H9 (cell line): ENCODE results near the gene ALX3. TPM values are rescaled to one million over a fixed set of nuclear protein-coding genes. Genes with fewer than 3 reads are reported as not detected.

Experiments
- DNase-seq: peaks from one replicate; pipeline ENCODE4 v3.0.0-alpha.2; 2017
- H2AFZ ChIP-seq: one replicate; pipeline ENCODE4 v1.6.1; 2013; ENCODE audit warnings: mild to moderate bottlenecking, low read length, control low read depth, moderate library complexity
- H2AK5ac ChIP-seq: 2 replicates; pipeline ENCODE4 v1.6.1; 2013; ENCODE audit warnings: low read length, control low read depth, mixed read lengths; ENCODE audit not compliant: insufficient read length
- H2BK120ac ChIP-seq: one replicate; pipeline ENCODE4 v1.6.1; 2013; ENCODE audit warnings: low read depth, mild to moderate bottlenecking, low read length, control low read depth, inconsistent platforms; ENCODE audit not compliant: poor library complexity, severe bottlenecking
- H2BK12ac ChIP-seq: 2 replicates; pipeline ENCODE4 v1.6.1; 2013; ENCODE audit warnings: low read length, control low read depth, mixed read lengths, low read depth; ENCODE audit not compliant: insufficient read length
- H2BK15ac ChIP-seq: 2 replicates; pipeline ENCODE4 v1.6.1; 2013; ENCODE audit warnings: low read depth, low read length, control low read depth
- H2BK20ac ChIP-seq: one replicate; pipeline ENCODE4 v1.6.1; 2013; ENCODE audit warnings: low read depth, mild to moderate bottlenecking, low read length, control low read depth, inconsistent platforms; ENCODE audit not compliant: poor library complexity, severe bottlenecking
- H2BK5ac ChIP-seq: 2 replicates; pipeline ENCODE4 v1.6.1; 2013; ENCODE audit warnings: low read length, control low read depth, mixed read lengths; ENCODE audit not compliant: insufficient read length
- H3K14ac ChIP-seq: 2 replicates; pipeline ENCODE4 v1.6.1; 2013; ENCODE audit warnings: low read length, control low read depth; ENCODE audit not compliant: insufficient read depth
- H3K18ac ChIP-seq: 2 replicates; pipeline ENCODE4 v1.6.1; 2013; ENCODE audit warnings: low read depth, mild to moderate bottlenecking, mixed read lengths, low read length, control low read depth; ENCODE audit not compliant: insufficient read length
- H3K23ac ChIP-seq: 2 replicates; pipeline ENCODE4 v1.6.1; 2013; ENCODE audit warnings: low read length, control low read depth, mixed read lengths, low read depth; ENCODE audit not compliant: insufficient read length
- H3K23me2 ChIP-seq: 2 replicates; pipeline ENCODE4 v1.6.1; 2013; ENCODE audit warnings: low read depth, mild to moderate bottlenecking, mixed read lengths, low read length, control low read depth; ENCODE audit not compliant: insufficient read length, poor library complexity, severe bottlenecking
- H3K27ac ChIP-seq: 2 replicates; pipeline ENCODE4 v1.5.1; 2013; ENCODE audit warnings: low read length, control low read depth, mixed read lengths, low read depth; ENCODE audit not compliant: insufficient read length
- H3K27me3 ChIP-seq: 2 replicates; pipeline ENCODE4 v1.6.1; 2013; ENCODE audit warnings: low read length, control low read depth, inconsistent platforms; ENCODE audit not compliant: insufficient read depth
- H3K4ac ChIP-seq: 2 replicates; pipeline ENCODE4 v1.6.1; 2013; ENCODE audit warnings: low read depth, mild to moderate bottlenecking, control low read depth, inconsistent platforms, low read length, moderate library complexity
- H3K4me1 ChIP-seq: 2 replicates; pipeline ENCODE4 v1.6.1; 2013; ENCODE audit warnings: low read length, control low read depth, inconsistent platforms; ENCODE audit not compliant: insufficient read depth
- H3K4me2 ChIP-seq: 2 replicates; pipeline ENCODE4 v1.6.1; 2013; ENCODE audit warnings: low read length, control low read depth, mixed read lengths; ENCODE audit not compliant: insufficient read length, insufficient read depth
- H3K56ac ChIP-seq: 2 replicates; pipeline ENCODE4 v1.6.1; 2013; ENCODE audit warnings: low read depth, mild to moderate bottlenecking, mixed read lengths, low read length, control low read depth; ENCODE audit not compliant: insufficient read length
- H3K79me1 ChIP-seq: 2 replicates; pipeline ENCODE4 v1.6.1; 2013; ENCODE audit warnings: low read depth, mild to moderate bottlenecking, moderate library complexity, low read length, control low read depth, inconsistent platforms; ENCODE audit not compliant: insufficient read depth, poor library complexity, severe bottlenecking
- H3K79me2 ChIP-seq: 2 replicates; pipeline ENCODE4 v1.6.1; 2013; ENCODE audit warnings: low read length, control low read depth, inconsistent platforms; ENCODE audit not compliant: insufficient read depth
- H3K9ac ChIP-seq: 2 replicates; pipeline ENCODE4 v1.6.1; 2013; ENCODE audit warnings: low read length, control low read depth, mixed read lengths; ENCODE audit not compliant: insufficient read length; ENCODE audit errors: extremely low read depth
- H3K9me3 ChIP-seq: one replicate; pipeline ENCODE4 v1.6.1; 2013; ENCODE audit warnings: low read depth, low read length, inconsistent platforms; ENCODE audit not compliant: control insufficient read depth
- H3T11ph ChIP-seq: one replicate; pipeline ENCODE4 v1.6.1; 2013; ENCODE audit warnings: mild to moderate bottlenecking, low read length, control low read depth, inconsistent platforms
- H4K20me1 ChIP-seq: one replicate; pipeline ENCODE4 v1.6.1; 2013; ENCODE audit not compliant: control insufficient read depth, insufficient read length, insufficient read depth
- H4K5ac ChIP-seq: 2 replicates; pipeline ENCODE4 v1.6.1; 2013; ENCODE audit warnings: low read depth, mild to moderate bottlenecking, mixed read lengths, low read length, control low read depth; ENCODE audit not compliant: insufficient read length
- H4K8ac ChIP-seq: replicated peaks from 2 replicates; pipeline ENCODE4 v1.6.1; 2013; ENCODE audit warnings: low read length, control low read depth, mixed read lengths, low read depth; ENCODE audit not compliant: insufficient read length
- H4K91ac ChIP-seq: 2 replicates; pipeline ENCODE4 v1.6.1; 2013; ENCODE audit warnings: low read depth, mild to moderate bottlenecking, moderate library complexity, mixed read lengths, low read length, control low read depth; ENCODE audit not compliant: insufficient read length
- H3K27ac Mint-ChIP-seq, 3 experiments: 2 replicates in 2 of 3; 3 replicates in 1 of 3; pipeline ENCODE4 v1.8.0; 2020 to 2021; ENCODE audit warnings: mixed read lengths in 3 of 3, mild to moderate bottlenecking in 1 of 3, moderate library complexity in 1 of 3
- H3K27me3 Mint-ChIP-seq: 2 replicates; pipeline ENCODE4 v1.8.0; 2021; ENCODE audit warnings: low read depth, mild to moderate bottlenecking, moderate library complexity, mixed read lengths
- H3K36me3 Mint-ChIP-seq, 3 experiments: 2 replicates in 2 of 3; 3 replicates in 1 of 3; pipeline ENCODE4 v1.8.0; 2020 to 2021; ENCODE audit warnings: low read depth in 3 of 3, mixed read lengths in 3 of 3; ENCODE audit not compliant: insufficient read depth in 1 of 3
- H3K4me1 Mint-ChIP-seq, 2 experiments: 2 replicates each; pipeline ENCODE4 v1.8.0; 2020; ENCODE audit warnings: mixed read lengths in 2 of 2
- H3K4me3 Mint-ChIP-seq, 2 experiments: 2 replicates in 1 of 2; 3 replicates in 1 of 2; pipeline ENCODE4 v1.8.0; 2020 to 2021; ENCODE audit warnings: mild to moderate bottlenecking in 2 of 2, mixed read lengths in 2 of 2, moderate library complexity in 1 of 2
- H3K9me3 Mint-ChIP-seq, 2 experiments: 2 replicates in 1 of 2; 3 replicates in 1 of 2; pipeline ENCODE4 v1.8.0; 2020; ENCODE audit warnings: mild to moderate bottlenecking in 2 of 2, mixed read lengths in 2 of 2, moderate library complexity in 1 of 2
- WGBS: extraction: QIAGEN DNeasy Blood & Tissue Kit; methylation state at CpG from one replicate; pipeline ENCODE4 v1.1.7; 2013; ENCODE audit warnings: missing lambda C conversion rate, low lambda C conversion rate, mixed read lengths; ENCODE audit not compliant: insufficient read length; ENCODE audit errors: extremely low coverage; 5-methylcytosine and 5-hydroxymethylcytosine counted together
- total RNA-seq: library from RNA; stranded (reverse); gene quantifications from 2 replicates; pipeline ENCODE4 v1.2.1, GENCODE V29; 2021
- TF ChIP-seq, protein P1 (sequence below): fragments of 200-600 bp; sonication (generic); conservative IDR thresholded peaks from 3 replicates; pipeline ENCODE4 v1.8.0; 2021; ENCODE audit warnings: antibody characterized with exemption, mild to moderate bottlenecking

ALX3 gene
- total RNA-seq, 1 experiment from 2014 or later, result not detected

DNA sequence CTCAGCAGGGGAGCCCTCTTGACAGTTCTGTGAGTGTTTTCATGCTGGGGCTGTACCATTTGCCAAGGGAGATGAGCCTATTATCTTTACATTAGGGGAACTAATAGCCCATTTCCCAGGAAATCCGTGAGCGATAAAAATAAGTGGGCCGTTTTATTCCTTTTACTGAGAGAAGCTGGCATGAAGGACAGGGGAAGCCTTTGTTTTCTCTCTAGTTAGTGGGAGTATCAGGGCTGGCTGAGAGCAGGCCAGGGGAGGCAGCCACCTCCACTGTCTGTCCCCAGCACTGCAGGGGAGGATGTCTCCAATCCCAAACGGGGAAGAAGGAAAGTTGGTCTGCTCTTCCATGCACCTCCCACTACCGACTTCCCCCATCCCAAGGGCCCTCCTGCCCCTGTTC is 44.3 kb upstream of the ALX3 start:
- no peaks in the 10 kb centered on the region for H3K79me2 ChIP-seq
- H3K79me1 ChIP-seq, result no peaks in the 10 kb centered on the region
- DNase-seq, result no peak
- H3K27me3 Mint-ChIP-seq, result peaks cover 30% of the 10 kb centered on the region
- no peaks in the 10 kb centered on the region for H3K23me2 ChIP-seq
- no peak overlapping the region for H3K9ac ChIP-seq
- no peaks in the 10 kb centered on the region for H3K9me3 ChIP-seq
- TF ChIP-seq, protein P1, sequence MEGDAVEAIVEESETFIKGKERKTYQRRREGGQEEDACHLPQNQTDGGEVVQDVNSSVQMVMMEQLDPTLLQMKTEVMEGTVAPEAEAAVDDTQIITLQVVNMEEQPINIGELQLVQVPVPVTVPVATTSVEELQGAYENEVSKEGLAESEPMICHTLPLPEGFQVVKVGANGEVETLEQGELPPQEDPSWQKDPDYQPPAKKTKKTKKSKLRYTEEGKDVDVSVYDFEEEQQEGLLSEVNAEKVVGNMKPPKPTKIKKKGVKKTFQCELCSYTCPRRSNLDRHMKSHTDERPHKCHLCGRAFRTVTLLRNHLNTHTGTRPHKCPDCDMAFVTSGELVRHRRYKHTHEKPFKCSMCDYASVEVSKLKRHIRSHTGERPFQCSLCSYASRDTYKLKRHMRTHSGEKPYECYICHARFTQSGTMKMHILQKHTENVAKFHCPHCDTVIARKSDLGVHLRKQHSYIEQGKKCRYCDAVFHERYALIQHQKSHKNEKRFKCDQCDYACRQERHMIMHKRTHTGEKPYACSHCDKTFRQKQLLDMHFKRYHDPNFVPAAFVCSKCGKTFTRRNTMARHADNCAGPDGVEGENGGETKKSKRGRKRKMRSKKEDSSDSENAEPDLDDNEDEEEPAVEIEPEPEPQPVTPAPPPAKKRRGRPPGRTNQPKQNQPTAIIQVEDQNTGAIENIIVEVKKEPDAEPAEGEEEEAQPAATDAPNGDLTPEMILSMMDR, result no peak
- H3K56ac ChIP-seq, result no peak overlapping the region
- no peak overlapping the region for H4K5ac ChIP-seq
- H2BK12ac ChIP-seq, result no peak overlapping the region
- no peak overlapping the region for H3K4me3 Mint-ChIP-seq
- no peak overlapping the region for H2AFZ ChIP-seq
- no peak overlapping the region for H4K8ac ChIP-seq
- H3K4me2 ChIP-seq, result no peak overlapping the region
- H3K27me3 ChIP-seq, result no peaks in the 10 kb centered on the region
- peaks cover 4 to 7% of the 10 kb centered on the region in 2 experiments; a peak in 2 of 4 replicates for H3K4me1 Mint-ChIP-seq
- H4K91ac ChIP-seq, result no peak overlapping the region
- H3K9me3 Mint-ChIP-seq, result peaks cover 0 to 6% of the 10 kb centered on the region in 2 experiments; a peak in 2 of 5 replicates
- no peaks in the 10 kb centered on the region for H3K4me1 ChIP-seq
- no peak overlapping the region for H2BK5ac ChIP-seq
- no peak overlapping the region for H3K23ac ChIP-seq
- H3K4ac ChIP-seq, result no peak overlapping the region
- no peak overlapping the region for H3K18ac ChIP-seq
- no peak overlapping the region for H3K27ac ChIP-seq
- no CpG with 5 or more reads among the region's 5 CpGs for WGBS
- H3K36me3 Mint-ChIP-seq, result no peaks in the 10 kb centered on the region; a peak in 1 of 7 replicates
- H3K14ac ChIP-seq, result no peak overlapping the region
- H3T11ph ChIP-seq, result no peak overlapping the region
- H2AK5ac ChIP-seq, result no peak overlapping the region
- H3K27ac Mint-ChIP-seq, result no peak overlapping the region
- H4K20me1 ChIP-seq, result no peaks in the 10 kb centered on the region
- H2BK120ac ChIP-seq, result no peak overlapping the region
- no peak overlapping the region for H2BK20ac ChIP-seq
- H2BK15ac ChIP-seq, result no peak overlapping the region
